Uterus (tissue), 4 donors: ENCODE results near the gene KHDRBS1. TPM values are rescaled to one million over a fixed set of nuclear protein-coding genes. Genes with fewer than 3 reads are reported as not detected.

Experiments used
- DNase-seq, 2 donors: peaks; one replicate each; pipeline ENCODE4 v3.0.0-alpha.2; 2019 to 2020
- H3K27ac ChIP-seq, 2 donors: fragments of 200-600 bp; sonication (generic); 1 replicate in 1 of 2; 2 replicates in 1 of 2; pipeline ENCODE4 v1.5.1; 2016 to 2018
- H3K27me3 ChIP-seq, 2 donors: fragments of 200-600 bp; sonication (generic); one replicate each; pipeline ENCODE4 v1.5.1; 2018 to 2019; ENCODE audit warnings: control low read depth in 1 of 2
- H3K36me3 ChIP-seq, 2 donors: fragments of 200-600 bp; sonication (generic); one replicate each; pipeline ENCODE4 v1.5.1; 2019; ENCODE audit warnings: control low read depth in 1 of 2
- H3K4me1 ChIP-seq, 2 donors: fragments of 200-600 bp; sonication (generic); one replicate each; pipeline ENCODE4 v1.5.1; 2018 to 2019; ENCODE audit warnings: control low read depth in 1 of 2
- H3K4me3 ChIP-seq, 2 donors: fragments of 200-600 bp; sonication (generic); 1 replicate in 1 of 2; 2 replicates in 1 of 2; pipeline ENCODE4 v1.5.1; 2018 to 2019; ENCODE audit warnings: mild to moderate bottlenecking in 1 of 2
- H3K9me3 ChIP-seq, 2 donors: fragments of 200-600 bp; sonication (generic); one replicate each; pipeline ENCODE4 v1.5.1; 2019; ENCODE audit warnings: control low read depth in 1 of 2
- POLR2A ChIP-seq, 2 donors: fragments of 450-650 bp; IDR thresholded peaks; one replicate each; pipeline ENCODE4 v1.6.1; 2016; ENCODE audit warnings: antibody characterized with exemption in 2 of 2, mild to moderate bottlenecking in 1 of 2, moderate library complexity in 1 of 2
- intact Hi-C: fragments of 100-400 bp; cut with DNase I; formaldehyde crosslinking; loops from one replicate; pipeline ENCODE4 v1.15.1; 2023; ENCODE audit warnings: low total_unique reads
- total RNA-seq, 4 donors: library from RNA; depleted of rRNA in 3 of 4; stranded (reverse); fragments of >200 nt in 3 of 4; gene quantifications; one replicate each; pipeline versions ENCODE4 v1.1.0 to v1.2.4, GENCODE V29; 2014 to 2023
- TF ChIP-seq, protein P1 (sequence below), 4 experiments: fragments of 200-600 bp in 2 of 4; fragments of 450-650 bp in 2 of 4; sonication (generic) in 2 of 4; IDR thresholded peaks; one replicate each; pipeline ENCODE4 v1.5.1; 2016 to 2019; ENCODE audit warnings: antibody characterized with exemption in 4 of 4, mild to moderate bottlenecking in 2 of 4, moderate library complexity in 1 of 4
- donor health status: DM: yes; HTN: yes; CAD: no.

The KHDRBS1 gene
- total RNA-seq, 4 donors from 2014 or later, result 40.9 to 142 (median 96.5) TPM

DNA sequence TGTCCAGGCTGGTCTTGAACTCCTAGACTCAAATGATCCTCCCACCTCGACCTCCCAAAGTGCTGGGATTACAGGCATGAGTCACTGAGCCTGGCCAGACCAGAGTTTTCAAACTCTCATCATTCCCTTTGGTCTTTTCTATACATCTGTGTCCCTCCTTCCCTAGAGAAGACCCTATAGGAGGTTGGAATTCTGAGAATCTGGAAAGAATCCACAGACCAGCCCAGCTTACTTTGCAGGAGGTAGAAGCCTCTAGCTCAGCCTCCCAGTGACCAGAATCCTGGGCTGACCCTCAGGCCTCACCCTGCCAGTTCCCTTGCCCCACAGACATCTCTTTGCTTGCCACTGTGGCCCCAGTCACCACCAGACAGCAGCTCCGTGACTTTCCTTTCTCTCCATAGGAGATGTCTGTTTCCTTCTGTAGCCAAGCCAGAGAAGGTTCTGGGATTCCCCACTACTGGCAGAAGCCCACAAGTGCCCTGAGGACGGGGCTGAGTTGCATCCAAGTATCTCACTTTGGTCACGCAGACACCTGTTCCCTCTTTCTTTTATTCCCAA is 34.7 kb upstream of the KHDRBS1 start:
- Histone ChIP-seq H3K27ac (no peak overlapping the region), H3K36me3 (no peaks in the 10 kb centered on the region), H3K4me1 (no peaks in the 10 kb centered on the region), H3K27me3 (no peaks in the 10 kb centered on the region), H3K4me3 (no peak overlapping the region), H3K9me3 (no peaks in the 10 kb centered on the region)
- TF ChIP-seq POLR2A (IDR thresholded peaks at IDR 0.05), result no peak
- TF ChIP-seq, protein P1, sequence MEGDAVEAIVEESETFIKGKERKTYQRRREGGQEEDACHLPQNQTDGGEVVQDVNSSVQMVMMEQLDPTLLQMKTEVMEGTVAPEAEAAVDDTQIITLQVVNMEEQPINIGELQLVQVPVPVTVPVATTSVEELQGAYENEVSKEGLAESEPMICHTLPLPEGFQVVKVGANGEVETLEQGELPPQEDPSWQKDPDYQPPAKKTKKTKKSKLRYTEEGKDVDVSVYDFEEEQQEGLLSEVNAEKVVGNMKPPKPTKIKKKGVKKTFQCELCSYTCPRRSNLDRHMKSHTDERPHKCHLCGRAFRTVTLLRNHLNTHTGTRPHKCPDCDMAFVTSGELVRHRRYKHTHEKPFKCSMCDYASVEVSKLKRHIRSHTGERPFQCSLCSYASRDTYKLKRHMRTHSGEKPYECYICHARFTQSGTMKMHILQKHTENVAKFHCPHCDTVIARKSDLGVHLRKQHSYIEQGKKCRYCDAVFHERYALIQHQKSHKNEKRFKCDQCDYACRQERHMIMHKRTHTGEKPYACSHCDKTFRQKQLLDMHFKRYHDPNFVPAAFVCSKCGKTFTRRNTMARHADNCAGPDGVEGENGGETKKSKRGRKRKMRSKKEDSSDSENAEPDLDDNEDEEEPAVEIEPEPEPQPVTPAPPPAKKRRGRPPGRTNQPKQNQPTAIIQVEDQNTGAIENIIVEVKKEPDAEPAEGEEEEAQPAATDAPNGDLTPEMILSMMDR (IDR thresholded peaks at IDR 0.05), result no peak
- DNase-seq, result no peak
- intact Hi-C loops, result no loop called here

DNA sequence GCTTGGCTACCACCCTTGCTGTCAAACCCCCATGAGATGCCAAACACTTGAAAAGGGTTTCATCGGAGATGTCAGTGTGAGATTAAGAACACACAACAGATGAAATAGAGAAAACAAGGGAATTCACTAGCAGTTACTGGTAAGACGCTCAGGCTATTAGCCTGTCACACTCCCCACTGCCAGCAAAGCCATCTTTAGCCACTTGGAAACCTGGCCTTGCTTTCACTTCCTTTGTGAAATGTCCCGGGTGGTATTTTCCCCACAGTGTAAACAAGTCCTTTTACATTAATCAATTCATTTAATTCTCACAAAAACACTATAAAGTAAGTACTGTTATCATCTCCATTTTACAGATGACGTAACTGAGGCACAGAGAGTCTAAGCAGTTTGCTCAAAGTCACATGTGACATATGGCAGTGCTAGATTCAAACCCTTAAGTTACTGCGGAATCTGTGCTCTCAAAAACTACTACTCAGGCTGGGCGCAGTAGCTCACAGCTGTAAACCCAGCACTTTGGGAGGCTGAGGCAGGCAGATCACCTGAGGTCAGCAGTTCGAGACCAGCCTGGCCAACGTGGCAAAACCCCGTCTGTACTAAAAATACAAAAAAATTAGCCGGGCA is 32.7 kb upstream of the KHDRBS1 start:
- no peak overlapping the region for H3K27ac ChIP-seq
- no peaks in the 10 kb centered on the region for H3K4me1 ChIP-seq
- no peaks in the 10 kb centered on the region for H3K9me3 ChIP-seq
- DNase-seq, result no peak
- H3K27me3 ChIP-seq, result no peaks in the 10 kb centered on the region
- no peak for TF ChIP-seq POLR2A (IDR thresholded peaks at IDR 0.05)
- TF ChIP-seq, protein P1 (IDR thresholded peaks at IDR 0.05), result no peak
- no peak overlapping the region for H3K4me3 ChIP-seq
- no peaks in the 10 kb centered on the region for H3K36me3 ChIP-seq
- intact Hi-C loops, result no loop called here

DNA sequence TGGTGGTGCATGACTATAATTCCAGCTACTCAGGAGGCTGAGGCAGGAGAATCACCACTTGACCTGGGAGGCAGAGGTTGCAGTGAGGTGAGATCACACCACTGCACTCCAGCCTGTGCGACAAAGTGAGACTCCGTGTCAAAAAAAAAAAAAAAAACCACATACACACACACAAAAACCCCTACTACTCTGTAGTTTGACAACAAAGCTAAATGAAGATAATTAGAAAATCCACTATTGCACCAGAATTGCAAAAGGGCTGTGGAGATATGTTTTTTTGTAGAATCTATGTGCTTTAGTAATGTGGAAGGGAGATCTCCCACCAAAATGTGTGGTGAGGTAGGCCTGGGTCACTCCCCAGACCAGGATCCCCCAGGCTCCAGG is 32.2 kb upstream of the KHDRBS1 start:
- TF ChIP-seq POLR2A (IDR thresholded peaks at IDR 0.05), result no peak
- TF ChIP-seq, protein P1 (IDR thresholded peaks at IDR 0.05), result no peak
- intact Hi-C loops, result no loop called here

DNA sequence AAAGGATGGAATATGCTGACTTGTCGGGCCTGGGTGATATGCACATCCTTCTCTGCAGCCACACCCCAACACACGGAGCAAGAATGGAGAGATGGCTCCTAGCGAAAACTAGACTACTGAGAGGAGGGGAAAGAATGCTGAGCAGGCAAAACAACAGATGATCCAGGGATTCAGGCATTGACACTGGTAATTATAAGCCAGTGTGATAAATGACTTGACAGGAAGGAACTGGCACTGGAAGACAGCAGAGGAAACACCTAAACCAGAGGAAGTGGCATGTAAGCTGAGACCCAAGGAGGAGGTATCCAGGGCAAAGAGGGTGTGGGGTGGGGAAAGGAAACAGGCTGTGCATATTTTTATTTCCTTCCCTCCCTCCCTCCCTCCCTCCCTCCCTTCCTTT is 31.7 kb upstream of the KHDRBS1 start:
- TF ChIP-seq, protein P1 (IDR thresholded peaks at IDR 0.05), result no peak
- no peak for TF ChIP-seq POLR2A (IDR thresholded peaks at IDR 0.05)
- H3K27ac ChIP-seq, result no peak overlapping the region
- H3K4me3 ChIP-seq, result no peak overlapping the region
- H3K4me1 ChIP-seq, result no peaks in the 10 kb centered on the region
- DNase-seq, result no peak
- no peaks in the 10 kb centered on the region for H3K36me3 ChIP-seq
- H3K27me3 ChIP-seq, result no peaks in the 10 kb centered on the region
- H3K9me3 ChIP-seq, result no peaks in the 10 kb centered on the region
- intact Hi-C loops, result no loop called here

More for the DNA sequence above, 32.2 kb upstream of the KHDRBS1 start:
- Histone ChIP-seq H3K27ac (no peak overlapping the region), H3K4me3 (no peak overlapping the region), H3K4me1 (no peaks in the 10 kb centered on the region), H3K27me3 (no peaks in the 10 kb centered on the region), H3K36me3 (no peaks in the 10 kb centered on the region), H3K9me3 (no peaks in the 10 kb centered on the region)
- DNase-seq, result no peak

DNA sequence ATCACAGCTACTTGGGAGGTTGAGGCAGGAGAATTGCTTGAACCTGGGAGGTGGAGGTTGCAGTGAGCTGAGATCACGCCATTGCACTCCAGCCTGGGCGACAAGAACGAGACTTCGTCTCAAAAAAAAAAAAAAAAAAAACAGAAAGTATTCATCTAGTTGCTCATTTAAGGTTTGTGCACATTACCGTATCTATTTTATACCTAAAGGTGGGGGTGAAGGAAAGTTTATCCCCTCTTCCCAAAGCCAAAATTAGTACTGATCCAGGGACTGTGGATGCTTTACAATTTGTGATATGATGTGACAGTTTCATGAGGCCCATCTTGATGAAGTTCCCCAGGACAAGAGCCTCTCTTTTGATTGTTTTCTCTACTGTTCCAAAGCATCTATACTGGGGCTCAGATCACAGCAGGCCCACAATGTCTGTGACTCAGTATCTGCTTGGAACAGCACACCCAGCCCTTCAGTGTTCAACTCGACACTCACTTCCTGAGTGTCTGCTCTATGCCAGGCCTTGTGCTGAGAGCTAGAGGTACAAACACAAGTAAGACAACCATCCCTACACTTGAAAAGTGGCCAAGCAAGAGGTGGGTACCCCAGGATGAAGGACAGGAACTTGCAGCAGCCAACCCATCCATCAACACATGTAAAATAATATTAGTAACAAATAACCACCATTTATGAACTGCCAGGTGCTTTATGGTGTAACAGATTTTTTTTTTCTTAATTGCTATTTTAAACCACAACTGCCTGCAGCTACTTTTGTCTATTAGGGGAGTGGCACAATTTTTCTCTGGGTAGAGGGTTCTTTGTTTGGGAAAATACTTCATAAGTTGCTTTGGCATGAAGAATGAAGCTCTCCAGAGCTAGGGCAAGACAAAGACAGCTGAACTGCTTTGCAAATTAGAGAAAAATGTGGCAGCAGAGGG is 29.0 kb upstream of the KHDRBS1 start:
- no peak overlapping the region for H3K4me3 ChIP-seq
- no peaks in the 10 kb centered on the region for H3K36me3 ChIP-seq
- no peaks in the 10 kb centered on the region for H3K9me3 ChIP-seq
- H3K27ac ChIP-seq, result peak overlapping the region; percentile 9 to 39
- intact Hi-C loops, result no loop called here
- H3K4me1 ChIP-seq, result no peaks in the 10 kb centered on the region
- TF ChIP-seq, protein P1 (IDR thresholded peaks at IDR 0.05), result no peak
- no peak for TF ChIP-seq POLR2A (IDR thresholded peaks at IDR 0.05)
- DNase-seq, result no peak
- no peaks in the 10 kb centered on the region for H3K27me3 ChIP-seq
